ENCODE data around the gene INCENP. TPM values are rescaled to one million over a fixed set of nuclear protein-coding genes. Genes with fewer than 3 reads are reported as not detected.

The INCENP gene
- total and polyA plus RNA-seq, 10 of the 15 experiments (the other 5 are each of a cell fraction or from before 2014, with no cell fraction given): 1.4 to 96.8 (median 29.0) TPM

DNA sequence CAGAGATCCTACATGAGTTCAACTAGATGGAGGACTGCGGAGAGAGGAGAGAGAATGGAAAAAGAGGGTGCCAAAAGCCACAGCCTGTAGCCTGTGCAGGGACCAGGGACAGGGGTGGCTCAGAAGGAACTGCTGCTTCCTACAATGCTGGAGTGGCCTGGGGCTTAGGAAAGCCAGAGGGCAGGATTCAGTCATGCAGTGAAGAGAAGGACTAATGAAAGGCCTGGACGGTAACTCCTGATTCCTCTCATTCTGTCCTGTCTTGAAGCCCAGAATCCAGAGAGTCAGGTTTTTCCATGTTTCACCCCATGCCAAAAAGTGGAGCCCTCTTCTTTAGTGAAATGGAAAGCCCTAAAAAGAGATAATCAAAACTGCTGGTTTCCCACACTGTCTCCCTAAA, 48.4 kb upstream of the INCENP start:
- H3K9me3 ChIP-seq (replicated peaks; ENCODE audit: control insufficient read depth, insufficient read depth, low read length): no peaks in the 10 kb centered on the region
- no peak for DNase-seq (ENCODE audit: low read depth, low spot score)
- H3K4me1 ChIP-seq (ENCODE audit: control insufficient read depth, insufficient read depth, low read length): no peaks in the 10 kb centered on the region
- H3K4me3 ChIP-seq: no peak overlapping the region
- no peak for FAIRE-seq
- RAD21 ChIA-PET (ENCODE audit: unreplicated experiment): no interaction called here
- H4K20me1 ChIP-seq (ENCODE audit: control insufficient read depth, insufficient read depth): no peaks in the 10 kb centered on the region
- H2AFZ ChIP-seq (ENCODE audit: control insufficient read depth, low read depth, low read length): no peak overlapping the region
- SMC1A ChIA-PET (ENCODE audit: uncharacterized antibody, unreplicated experiment): no interaction called here
- POLR2A ChIA-PET: interaction anchor here (0.6 kb wide), 1 partner anchor 237 kb away, joined by 4 read pairs; no protein-coding TSS in a partner anchor
- no peak overlapping the region for H3K27ac ChIP-seq (ENCODE audit: control insufficient read depth, insufficient read depth)
- in situ Hi-C loops (cut with MboI): loop anchor here (5.0 kb wide), 1 partner anchor 178 kb away; no protein-coding TSS in a partner anchor
- intact Hi-C loops (cut with micrococcal nuclease; ENCODE audit: unreplicated experiment): no loop called here
- CTCF ChIA-PET: no interaction called here
- H3K36me3 ChIP-seq (ENCODE audit: control insufficient read depth in 2 of 2, insufficient read depth in 2 of 2, low read length in 1 of 2): no peaks in the 10 kb centered on the region
- no peak overlapping the region for H3K4me2 ChIP-seq (ENCODE audit: control insufficient read depth, insufficient read depth)
- H3K9ac ChIP-seq (ENCODE audit: control insufficient read depth, insufficient read depth, low read length): no peak overlapping the region
- ATAC-seq: no peak
- 95% methylated on average over 2 of the region's 2 CpGs for WGBS (ENCODE audit: insufficient coverage, insufficient replicate concordance, low lambda C conversion rate, missing lambda C conversion rate)
- TF ChIP-seq TCF12 (IDR thresholded peaks at IDR 0.05; ENCODE audit: low read depth, low read length) (no peak), FOXM1 (IDR thresholded peaks at IDR 0.05; ENCODE audit: low read depth, low read length) (no peak), ASH2L (IDR thresholded peaks at IDR 0.05; ENCODE audit: borderline replicate concordance, low read depth) (no peak), TCF7 (IDR thresholded peaks at IDR 0.05; ENCODE audit: borderline replicate concordance) (no peak), STAT1 (conservative IDR thresholded peaks at IDR 0.05) (no peak), ZZZ3 (IDR thresholded peaks at IDR 0.05; ENCODE audit: control insufficient read depth, insufficient read length, low read depth) (no peak), MTA3 (IDR thresholded peaks at IDR 0.05; ENCODE audit: borderline replicate concordance, low read length) (no peak), ZBED1 (IDR thresholded peaks at IDR 0.05; ENCODE audit: borderline replicate concordance) (no peak), RCOR1 (conservative IDR thresholded peaks at IDR 0.05; ENCODE audit: low read depth, low read length) (no peak), YBX1 (IDR thresholded peaks at IDR 0.05) (no peak), CBX3 (IDR thresholded peaks at IDR 0.05; ENCODE audit: borderline replicate concordance, low read depth) (no peak), MYC (IDR thresholded peaks at IDR 0.05; ENCODE audit: insufficient read depth, insufficient read length, insufficient replicate concordance, low read length, severe bottlenecking) (no peak), NBN (IDR thresholded peaks at IDR 0.05) (no peak), EED (IDR thresholded peaks at IDR 0.05; ENCODE audit: low read depth) (no peak), RAD21 (IDR thresholded peaks at IDR 0.05; ENCODE audit: insufficient read depth, low read depth, low read length) (no peak)
- TF ChIP-seq, protein P1, sequence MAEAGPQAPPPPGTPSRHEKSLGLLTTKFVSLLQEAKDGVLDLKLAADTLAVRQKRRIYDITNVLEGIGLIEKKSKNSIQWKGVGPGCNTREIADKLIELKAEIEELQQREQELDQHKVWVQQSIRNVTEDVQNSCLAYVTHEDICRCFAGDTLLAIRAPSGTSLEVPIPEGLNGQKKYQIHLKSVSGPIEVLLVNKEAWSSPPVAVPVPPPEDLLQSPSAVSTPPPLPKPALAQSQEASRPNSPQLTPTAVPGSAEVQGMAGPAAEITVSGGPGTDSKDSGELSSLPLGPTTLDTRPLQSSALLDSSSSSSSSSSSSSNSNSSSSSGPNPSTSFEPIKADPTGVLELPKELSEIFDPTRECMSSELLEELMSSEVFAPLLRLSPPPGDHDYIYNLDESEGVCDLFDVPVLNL (IDR thresholded peaks at IDR 0.05; ENCODE audit: low read depth, low read length): no peak
- TF ChIP-seq, protein P2, sequence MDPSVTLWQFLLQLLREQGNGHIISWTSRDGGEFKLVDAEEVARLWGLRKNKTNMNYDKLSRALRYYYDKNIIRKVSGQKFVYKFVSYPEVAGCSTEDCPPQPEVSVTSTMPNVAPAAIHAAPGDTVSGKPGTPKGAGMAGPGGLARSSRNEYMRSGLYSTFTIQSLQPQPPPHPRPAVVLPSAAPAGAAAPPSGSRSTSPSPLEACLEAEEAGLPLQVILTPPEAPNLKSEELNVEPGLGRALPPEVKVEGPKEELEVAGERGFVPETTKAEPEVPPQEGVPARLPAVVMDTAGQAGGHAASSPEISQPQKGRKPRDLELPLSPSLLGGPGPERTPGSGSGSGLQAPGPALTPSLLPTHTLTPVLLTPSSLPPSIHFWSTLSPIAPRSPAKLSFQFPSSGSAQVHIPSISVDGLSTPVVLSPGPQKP (IDR thresholded peaks at IDR 0.05; ENCODE audit: low read depth, low read length): no peak
- TF ChIP-seq, protein P3, sequence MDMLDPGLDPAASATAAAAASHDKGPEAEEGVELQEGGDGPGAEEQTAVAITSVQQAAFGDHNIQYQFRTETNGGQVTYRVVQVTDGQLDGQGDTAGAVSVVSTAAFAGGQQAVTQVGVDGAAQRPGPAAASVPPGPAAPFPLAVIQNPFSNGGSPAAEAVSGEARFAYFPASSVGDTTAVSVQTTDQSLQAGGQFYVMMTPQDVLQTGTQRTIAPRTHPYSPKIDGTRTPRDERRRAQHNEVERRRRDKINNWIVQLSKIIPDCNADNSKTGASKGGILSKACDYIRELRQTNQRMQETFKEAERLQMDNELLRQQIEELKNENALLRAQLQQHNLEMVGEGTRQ (IDR thresholded peaks at IDR 0.05; ENCODE audit: borderline replicate concordance, low read depth, low read length): no peak
- no TSS peak for BruUV-seq (replicated peaks)
- no peaks in the 10 kb centered on the region for H3K79me2 ChIP-seq (ENCODE audit: control insufficient read depth, insufficient read depth, low read length)
- no peaks in the 10 kb centered on the region for H3K27me3 ChIP-seq (replicated peaks in 1 of 2; ENCODE audit: control insufficient read depth in 2 of 2, insufficient read depth in 2 of 2, low read length in 1 of 2)
